ENCODE measurements around the gene SLC4A4. TPM values are rescaled to one million over a fixed set of nuclear protein-coding genes. Genes with fewer than 3 reads are reported as not detected.

Gene SLC4A4
- total RNA-seq, 1 donor from 2014 or later, result 28.5 TPM

DNA sequence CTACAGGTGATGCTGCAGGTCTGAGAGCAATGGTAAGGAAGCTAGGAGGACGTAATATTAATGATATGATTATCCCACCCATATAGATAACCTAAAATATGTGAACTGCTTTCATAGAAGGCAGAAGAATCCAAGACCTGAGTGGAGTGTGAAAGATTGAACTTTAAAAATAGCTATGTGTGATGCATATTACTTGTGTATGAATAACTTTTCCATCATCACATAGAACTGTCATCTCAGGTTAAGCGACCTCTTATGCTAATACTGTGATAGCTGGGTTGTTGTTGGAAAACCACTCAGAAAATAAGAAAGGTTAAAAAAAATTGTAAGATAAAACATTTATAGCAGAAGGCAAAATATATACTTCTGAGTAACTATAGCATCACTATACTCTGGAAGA lies 90.3 kb downstream of the SLC4A4 start:
- no peaks in the 10 kb centered on the region for H3K27me3 ChIP-seq
- no peak overlapping the region for H3K4me3 ChIP-seq
- intact Hi-C loops (cut with DNase I), result no loop called here
- TF ChIP-seq, protein P1, sequence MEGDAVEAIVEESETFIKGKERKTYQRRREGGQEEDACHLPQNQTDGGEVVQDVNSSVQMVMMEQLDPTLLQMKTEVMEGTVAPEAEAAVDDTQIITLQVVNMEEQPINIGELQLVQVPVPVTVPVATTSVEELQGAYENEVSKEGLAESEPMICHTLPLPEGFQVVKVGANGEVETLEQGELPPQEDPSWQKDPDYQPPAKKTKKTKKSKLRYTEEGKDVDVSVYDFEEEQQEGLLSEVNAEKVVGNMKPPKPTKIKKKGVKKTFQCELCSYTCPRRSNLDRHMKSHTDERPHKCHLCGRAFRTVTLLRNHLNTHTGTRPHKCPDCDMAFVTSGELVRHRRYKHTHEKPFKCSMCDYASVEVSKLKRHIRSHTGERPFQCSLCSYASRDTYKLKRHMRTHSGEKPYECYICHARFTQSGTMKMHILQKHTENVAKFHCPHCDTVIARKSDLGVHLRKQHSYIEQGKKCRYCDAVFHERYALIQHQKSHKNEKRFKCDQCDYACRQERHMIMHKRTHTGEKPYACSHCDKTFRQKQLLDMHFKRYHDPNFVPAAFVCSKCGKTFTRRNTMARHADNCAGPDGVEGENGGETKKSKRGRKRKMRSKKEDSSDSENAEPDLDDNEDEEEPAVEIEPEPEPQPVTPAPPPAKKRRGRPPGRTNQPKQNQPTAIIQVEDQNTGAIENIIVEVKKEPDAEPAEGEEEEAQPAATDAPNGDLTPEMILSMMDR (IDR thresholded peaks at IDR 0.05), result no peak
- no peaks in the 10 kb centered on the region for H3K4me1 ChIP-seq
- no peaks in the 10 kb centered on the region for H3K9me3 ChIP-seq
- no peaks in the 10 kb centered on the region for H3K36me3 ChIP-seq
- no peak overlapping the region for H3K27ac ChIP-seq
- no peak for DNase-seq
- ATAC-seq, result no peak

DNA sequence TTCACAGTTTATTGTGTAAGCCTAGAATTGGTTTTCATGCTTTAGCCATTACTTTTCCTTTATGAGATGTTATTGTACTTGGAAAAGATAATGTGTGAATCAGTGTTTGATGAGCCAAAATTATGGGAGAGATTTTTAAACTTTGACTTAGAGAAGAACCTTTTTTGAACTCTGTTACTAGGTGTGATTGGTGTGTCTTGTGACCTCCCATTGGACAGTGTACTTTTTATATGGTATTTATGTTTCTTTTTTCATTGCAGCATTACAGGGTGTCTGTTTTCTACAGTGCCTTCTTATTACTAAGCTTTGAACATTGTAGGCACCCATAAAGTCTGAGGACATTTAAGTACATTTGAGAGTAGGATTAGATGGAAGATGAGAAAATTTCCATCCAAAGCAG lies 91.1 kb downstream of the SLC4A4 start:
- intact Hi-C loops (cut with DNase I), result no loop called here
- ATAC-seq, result no peak
- Histone ChIP-seq H3K4me1 (no peaks in the 10 kb centered on the region), H3K4me3 (no peak overlapping the region), H3K27me3 (no peaks in the 10 kb centered on the region), H3K27ac (no peak overlapping the region), H3K36me3 (no peaks in the 10 kb centered on the region), H3K9me3 (no peaks in the 10 kb centered on the region)
- TF ChIP-seq, protein P1 (IDR thresholded peaks at IDR 0.05), result no peak
- no peak for DNase-seq

DNA sequence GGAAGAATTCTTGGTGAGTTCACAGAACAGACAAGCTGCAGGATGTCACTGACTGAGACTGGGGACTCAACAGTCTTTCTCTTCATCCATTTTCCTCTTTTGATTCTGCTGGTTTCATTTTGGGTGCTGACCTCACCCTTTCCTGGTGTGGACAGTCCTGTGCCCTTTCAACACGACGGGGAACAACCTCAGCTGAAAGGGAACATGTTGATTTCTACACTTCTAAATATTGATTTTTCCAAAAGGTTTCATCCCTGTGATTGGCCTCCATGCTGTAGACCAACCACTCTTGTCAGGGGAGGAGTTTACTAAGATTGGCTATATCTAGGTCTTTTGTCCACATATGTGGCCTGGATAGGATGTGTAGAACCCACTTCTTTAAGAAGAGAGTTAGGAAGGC lies 91.8 kb downstream of the SLC4A4 start:
- TF ChIP-seq, protein P1 (IDR thresholded peaks at IDR 0.05), result no peak
- intact Hi-C loops (cut with DNase I), result no loop called here
- no peak for ATAC-seq
- H3K27me3 ChIP-seq, result no peaks in the 10 kb centered on the region
- H3K27ac ChIP-seq, result no peak overlapping the region
- H3K36me3 ChIP-seq, result no peaks in the 10 kb centered on the region
- DNase-seq, result no peak
- H3K4me1 ChIP-seq, result no peaks in the 10 kb centered on the region
- H3K4me3 ChIP-seq, result no peak overlapping the region
- no peaks in the 10 kb centered on the region for H3K9me3 ChIP-seq

DNA sequence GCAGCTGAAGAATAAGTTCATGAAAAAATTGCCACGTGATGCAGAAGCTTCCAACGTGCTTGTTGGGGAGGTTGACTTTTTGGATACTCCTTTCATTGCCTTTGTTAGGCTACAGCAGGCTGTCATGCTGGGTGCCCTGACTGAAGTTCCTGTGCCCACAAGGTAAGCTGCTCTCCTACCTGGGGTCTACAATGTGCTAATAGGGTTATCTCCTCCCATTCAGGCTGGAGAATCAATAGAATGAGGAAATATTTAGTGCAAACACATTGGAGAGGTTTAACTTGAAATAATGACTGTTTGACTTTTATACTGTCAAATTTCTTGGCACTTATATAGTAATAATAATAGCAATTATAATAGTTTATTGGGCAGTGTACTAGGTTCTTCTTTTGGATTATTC lies 101.8 kb downstream of the SLC4A4 start:
- Histone ChIP-seq H3K27ac (no peak overlapping the region), H3K9me3 (no peaks in the 10 kb centered on the region), H3K36me3 (no peaks in the 10 kb centered on the region), H3K4me3 (no peak overlapping the region), H3K4me1 (no peaks in the 10 kb centered on the region), H3K27me3 (no peaks in the 10 kb centered on the region)
- TF ChIP-seq, protein P1 (IDR thresholded peaks at IDR 0.05), result no peak
- intact Hi-C loops (cut with DNase I), result no loop called here
- DNase-seq, result no peak
- no peak for ATAC-seq

DNA sequence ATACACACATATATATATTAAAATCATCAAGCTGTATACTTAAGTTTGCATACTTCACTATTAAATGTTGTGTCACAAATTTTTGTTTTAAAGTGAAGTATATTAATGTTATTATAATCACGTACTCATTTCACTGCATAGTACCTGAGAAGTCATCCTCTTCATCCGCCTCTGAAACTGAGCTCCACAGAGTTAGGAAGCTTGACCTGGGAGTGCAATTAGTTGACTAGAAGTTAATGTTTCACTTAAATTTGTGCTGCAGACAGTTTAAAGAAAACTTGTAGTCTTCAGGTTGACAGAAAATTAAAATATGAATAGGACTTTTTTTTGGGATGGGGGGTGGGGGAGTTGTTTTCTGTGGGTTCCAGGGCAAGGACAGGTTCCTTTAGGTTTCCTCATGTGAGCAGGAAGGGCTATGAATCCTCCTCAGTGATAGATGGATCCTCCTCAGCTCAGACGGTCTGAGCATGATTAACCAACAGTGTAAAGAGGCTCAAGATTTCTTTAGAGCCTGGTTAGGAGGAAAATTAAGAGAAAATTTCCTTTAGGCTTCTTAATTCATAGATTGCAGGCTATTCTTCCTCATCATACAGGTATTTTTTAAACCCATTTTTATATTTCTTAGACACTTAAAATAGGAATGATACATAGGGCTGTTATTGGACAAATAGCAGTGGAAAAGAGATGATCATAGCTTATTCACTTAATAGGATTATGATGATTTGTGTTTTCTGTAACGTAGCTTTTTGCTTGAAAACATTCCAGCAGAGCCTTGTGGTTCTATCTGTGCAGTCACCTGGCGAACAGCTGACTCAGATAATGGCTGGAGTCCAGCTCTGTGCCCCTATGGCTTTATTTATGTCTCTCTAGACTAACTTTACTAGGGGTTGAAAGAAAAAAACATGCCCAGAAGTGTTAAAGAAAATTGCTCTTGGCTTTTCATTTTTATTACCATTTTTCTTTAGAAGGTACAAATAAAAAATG lies 102.7 kb downstream of the SLC4A4 start:
- H3K36me3 ChIP-seq, result no peaks in the 10 kb centered on the region
- DNase-seq, result no peak
- intact Hi-C loops (cut with DNase I), result no loop called here
- no peaks in the 10 kb centered on the region for H3K4me1 ChIP-seq
- TF ChIP-seq, protein P1 (IDR thresholded peaks at IDR 0.05), result no peak
- no peak overlapping the region for H3K4me3 ChIP-seq
- no peaks in the 10 kb centered on the region for H3K27me3 ChIP-seq
- no peak overlapping the region for H3K27ac ChIP-seq
- ATAC-seq, result no peak
- H3K9me3 ChIP-seq, result no peaks in the 10 kb centered on the region
